GM19395 (cell line): ENCODE measurements around the gene HIF1AN.

Source experiments
- ATAC-seq: cut with Tn5 transposase; IDR thresholded peaks from one replicate; pipeline ENCODE4 v1.9.1; 2021; ENCODE audit warnings: mild to moderate bottlenecking, moderate library complexity; ENCODE audit not compliant: unreplicated experiment

HIF1AN gene

GRCh38 chr10:100535715-100536353 is at the start of gene HIF1AN:
Gene HIF1AN, plus strand, starts transcription at chr10:100535943. Its CDS starts 16 bp downstream, at chr10:100535959.
- peak; percentile 96 for ATAC-seq

GRCh38 chr10:100487529-100487928 is 48.2 kb upstream of the HIF1AN start:
- ATAC-seq, result no peak

GRCh38 chr10:100489396-100489795 is 46.3 kb upstream of the HIF1AN start:
- no peak for ATAC-seq

GRCh38 chr10:100490531-100490930 is 45.2 kb upstream of the HIF1AN start:
- ATAC-seq, result no peak

GRCh38 chr10:100496567-100496966 is 39.2 kb upstream of the HIF1AN start:
- no peak for ATAC-seq

GRCh38 chr10:100498059-100498458 is 37.7 kb upstream of the HIF1AN start:
- no peak for ATAC-seq

GRCh38 chr10:100501423-100501822 is 34.3 kb upstream of the HIF1AN start:
- ATAC-seq, result no peak

- no peak for ATAC-seq
Measured at GRCh38 chr10:100502926-100503494, 32.7 kb upstream of the HIF1AN start.

GRCh38 chr10:100504096-100504495 is 31.6 kb upstream of the HIF1AN start:
- ATAC-seq, result no peak

GRCh38 chr10:100505164-100505563 is 30.6 kb upstream of the HIF1AN start:
- ATAC-seq, result no peak

GRCh38 chr10:100506596-100507356 is 29.0 kb upstream of the HIF1AN start:
- no peak for ATAC-seq

- no peak for ATAC-seq
Measured at GRCh38 chr10:100507357-100507732, 28.4 kb upstream of the HIF1AN start.

GRCh38 chr10:100508266-100508665 is 27.5 kb upstream of the HIF1AN start:
- ATAC-seq, result no peak

GRCh38 chr10:100508691-100509150 is 27.0 kb upstream of the HIF1AN start:
- ATAC-seq, result peak; percentile 58

GRCh38 chr10:100509241-100509840 is 26.4 kb upstream of the HIF1AN start:
- ATAC-seq, result no peak

GRCh38 chr10:100510533-100511308 is 25.0 kb upstream of the HIF1AN start:
- no peak for ATAC-seq

GRCh38 chr10:100515612-100516011 is 20.1 kb upstream of the HIF1AN start:
- no peak for ATAC-seq

- no peak for ATAC-seq
Measured at GRCh38 chr10:100516847-100517246, 18.9 kb upstream of the HIF1AN start.

GRCh38 chr10:100518761-100519241 is 16.9 kb upstream of the HIF1AN start:
- ATAC-seq, result no peak

- ATAC-seq, result no peak
Measured at GRCh38 chr10:100519311-100520051, 16.3 kb upstream of the HIF1AN start, which contains the start of gene SEC31B. Gene SEC31B, minus strand, starts transcription at chr10:100519861. Its CDS starts 2,909 bp downstream, at chr10:100516952.
